GM12878 (cell line): ENCODE results near the gene DNAJB8.

ENCODE experiments used
- CTCF ChIP-seq, 3 experiments: IDR thresholded peaks in 2 of 3; conservative IDR thresholded peaks in 1 of 3; 2 replicates each; pipeline ENCODE4 v1.5.1; 2011; ENCODE audit warnings: low read depth in 3 of 3, low read length in 3 of 3, mild to moderate bottlenecking in 3 of 3, control low read depth in 2 of 3, moderate library complexity in 2 of 3, inconsistent platforms in 1 of 3, mixed read lengths in 1 of 3; ENCODE audit not compliant: control insufficient read depth in 2 of 3, insufficient read depth in 1 of 3; ENCODE audit errors: extremely low read depth in 1 of 3
- USF1 ChIP-seq: IDR thresholded peaks from 2 replicates; pipeline ENCODE4 v1.6.1; 2011; ENCODE audit warnings: borderline replicate concordance, low read depth, mild to moderate bottlenecking, moderate library complexity, mixed read lengths, low read length; ENCODE audit not compliant: insufficient read depth; ENCODE audit errors: extremely low read length

- TF ChIP-seq USF1 (no peak), CTCF (IDR thresholded peaks at IDR 0.05 in 2 of 3, conservative IDR thresholded peaks at IDR 0.05 in 1 of 3; ENCODE audit: control insufficient read depth in 2 of 3, extremely low read depth in 1 of 3, insufficient read depth in 1 of 3, low read depth in 3 of 3, low read length in 3 of 3) (no peak)
Measured at GRCh38 chr3:128485282-128486204, 18.9 kb upstream of the DNAJB8 start.
